Activated CD4-positive, alpha-beta T cell treated with anti-CD3 and anti-CD28 coated beads, Interleukin-2, amount 10 ng/mL, durations not matched to agents 7 days and 5 days (primary cell): Measurements from ENCODE around the gene SLCO6A1. TPM values are rescaled to one million over a fixed set of nuclear protein-coding genes. Genes with fewer than 3 reads are reported as not detected.

ENCODE experiments used
- CTCF ChIA-PET: fragments of 350-600 bp; sonication (Branson Sonifier 250); formaldehyde crosslinking; loops from one replicate; lab custom pipeline; 2021; ENCODE audit warnings: antibody characterized with exemption; lab: Charles Lee
- POLR2A ChIA-PET: fragments of 350-600 bp; sonication (Branson Sonifier 250); formaldehyde crosslinking; loops from one replicate; lab custom pipeline; 2021; ENCODE audit warnings: antibody characterized with exemption; lab: Charles Lee
- DNase-seq: peaks from one replicate; pipeline ENCODE4 v3.0.0-alpha.2; 2020
- H3K27ac Mint-ChIP-seq: one replicate; pipeline ENCODE4 v1.8.0; 2021; ENCODE audit warnings: mild to moderate bottlenecking, moderate library complexity, mixed read lengths
- H3K27me3 Mint-ChIP-seq: one replicate; pipeline ENCODE4 v1.8.0; 2021; ENCODE audit warnings: mixed read lengths
- H3K36me3 Mint-ChIP-seq: one replicate; pipeline ENCODE4 v1.8.0; 2021; ENCODE audit warnings: low read depth, mixed read lengths
- H3K4me1 Mint-ChIP-seq: one replicate; pipeline ENCODE4 v1.8.0; 2021; ENCODE audit warnings: mixed read lengths
- H3K4me3 Mint-ChIP-seq: one replicate; pipeline ENCODE4 v1.8.0; 2021; ENCODE audit warnings: mild to moderate bottlenecking, moderate library complexity, mixed read lengths
- H3K9me3 Mint-ChIP-seq: one replicate; pipeline ENCODE4 v1.8.0; 2021; ENCODE audit warnings: mixed read lengths
- total RNA-seq, 2 experiments: library from RNA; stranded (reverse); gene quantifications; one replicate each; pipeline ENCODE4 v1.2.3, GENCODE V29; 2021

Gene SLCO6A1
- total RNA-seq, 2 experiments from 2014 or later, result not detected

GRCh38 chr5:102414448-102414847 is 84.4 kb downstream of the SLCO6A1 start:
- Mint-ChIP-seq H3K27ac (no peak overlapping the region), H3K27me3 (no peaks in the 10 kb centered on the region), H3K9me3 (no peaks in the 10 kb centered on the region), H3K36me3 (no peaks in the 10 kb centered on the region), H3K4me3 (no peak overlapping the region), H3K4me1 (no peaks in the 10 kb centered on the region)
- POLR2A ChIA-PET, result no interaction called here
- no peak for DNase-seq
- CTCF ChIA-PET, result no interaction called here

GRCh38 chr5:102388235-102388634 is 110.6 kb downstream of the SLCO6A1 start:
- DNase-seq, result no peak
- ChIA-PET POLR2A (no interaction called here), CTCF (no interaction called here)
- Mint-ChIP-seq H3K9me3 (no peaks in the 10 kb centered on the region), H3K4me3 (no peak overlapping the region), H3K36me3 (no peaks in the 10 kb centered on the region), H3K4me1 (no peaks in the 10 kb centered on the region), H3K27ac (no peak overlapping the region), H3K27me3 (no peaks in the 10 kb centered on the region)

- H3K4me3 Mint-ChIP-seq, result no peak overlapping the region
- CTCF ChIA-PET, result interaction anchor here (0.7 kb wide), 1 partner anchor 33 kb away, joined by 3 read pairs; no protein-coding TSS in a partner anchor
- no peaks in the 10 kb centered on the region for H3K36me3 Mint-ChIP-seq
- H3K27me3 Mint-ChIP-seq, result no peaks in the 10 kb centered on the region
- POLR2A ChIA-PET, result no interaction called here
- no peaks in the 10 kb centered on the region for H3K9me3 Mint-ChIP-seq
- H3K4me1 Mint-ChIP-seq, result no peaks in the 10 kb centered on the region
- H3K27ac Mint-ChIP-seq, result no peak overlapping the region
- no peak for DNase-seq
Observed at GRCh38 chr5:102385365-102385764, 113.4 kb downstream of the SLCO6A1 start.

GRCh38 chr5:102380174-102380573 is 118.6 kb downstream of the SLCO6A1 start:
- Mint-ChIP-seq H3K4me3 (no peak overlapping the region), H3K4me1 (no peaks in the 10 kb centered on the region), H3K9me3 (no peaks in the 10 kb centered on the region), H3K27me3 (no peaks in the 10 kb centered on the region), H3K36me3 (no peaks in the 10 kb centered on the region), H3K27ac (no peak overlapping the region)
- no peak for DNase-seq
- POLR2A ChIA-PET, result no interaction called here
- CTCF ChIA-PET, result no interaction called here

GRCh38 chr5:102375876-102376275 is 122.9 kb downstream of the SLCO6A1 start:
- H3K27me3 Mint-ChIP-seq, result no peaks in the 10 kb centered on the region
- no peaks in the 10 kb centered on the region for H3K9me3 Mint-ChIP-seq
- H3K27ac Mint-ChIP-seq, result no peak overlapping the region
- no peak for DNase-seq
- H3K4me3 Mint-ChIP-seq, result no peak overlapping the region
- H3K36me3 Mint-ChIP-seq, result no peaks in the 10 kb centered on the region
- CTCF ChIA-PET, result no interaction called here
- H3K4me1 Mint-ChIP-seq, result no peaks in the 10 kb centered on the region
- POLR2A ChIA-PET, result no interaction called here

GRCh38 chr5:102375272-102375671 is 123.5 kb downstream of the SLCO6A1 start:
- Mint-ChIP-seq H3K36me3 (no peaks in the 10 kb centered on the region), H3K9me3 (no peaks in the 10 kb centered on the region), H3K4me1 (no peaks in the 10 kb centered on the region), H3K27me3 (no peaks in the 10 kb centered on the region), H3K27ac (no peak overlapping the region), H3K4me3 (no peak overlapping the region)
- CTCF ChIA-PET, result no interaction called here
- POLR2A ChIA-PET, result no interaction called here
- no peak for DNase-seq

GRCh38 chr5:102368392-102368791 is 130.4 kb downstream of the SLCO6A1 start:
- Mint-ChIP-seq H3K4me1 (no peaks in the 10 kb centered on the region), H3K4me3 (no peak overlapping the region), H3K27me3 (no peaks in the 10 kb centered on the region), H3K27ac (no peak overlapping the region), H3K9me3 (no peaks in the 10 kb centered on the region), H3K36me3 (no peaks in the 10 kb centered on the region)
- POLR2A ChIA-PET, result no interaction called here
- CTCF ChIA-PET, result no interaction called here
- no peak for DNase-seq

- H3K36me3 Mint-ChIP-seq, result no peaks in the 10 kb centered on the region
- no peaks in the 10 kb centered on the region for H3K9me3 Mint-ChIP-seq
- H3K27me3 Mint-ChIP-seq, result no peaks in the 10 kb centered on the region
- CTCF ChIA-PET, result no interaction called here
- no peaks in the 10 kb centered on the region for H3K4me1 Mint-ChIP-seq
- no peak overlapping the region for H3K27ac Mint-ChIP-seq
- no peak for DNase-seq
- POLR2A ChIA-PET, result no interaction called here
- no peak overlapping the region for H3K4me3 Mint-ChIP-seq
Observed at GRCh38 chr5:102341681-102342288, 157.0 kb downstream of the SLCO6A1 start.

GRCh38 chr5:102324714-102325113 is 174.1 kb downstream of the SLCO6A1 start:
- no peak for DNase-seq
- Mint-ChIP-seq H3K4me3 (no peak overlapping the region), H3K4me1 (no peaks in the 10 kb centered on the region), H3K36me3 (no peaks in the 10 kb centered on the region), H3K9me3 (no peaks in the 10 kb centered on the region), H3K27ac (no peak overlapping the region), H3K27me3 (no peaks in the 10 kb centered on the region)
- ChIA-PET POLR2A (no interaction called here), CTCF (no interaction called here)

Other genes starting within 250 kb of the SLCO6A1 start
- gene SLCO4C1, start 202.7 kb downstream of the SLCO6A1 start, total RNA-seq, result under 1 TPM; 0.25 to 0.42 TPM